ENCODE measurements around the gene LIAS.
"Not testable (repeated sequence)": the region's sequence is repeated elsewhere in the genome, so short reads cannot be mapped to it uniquely, and the experiment has no call there.

LIAS gene

DNA sequence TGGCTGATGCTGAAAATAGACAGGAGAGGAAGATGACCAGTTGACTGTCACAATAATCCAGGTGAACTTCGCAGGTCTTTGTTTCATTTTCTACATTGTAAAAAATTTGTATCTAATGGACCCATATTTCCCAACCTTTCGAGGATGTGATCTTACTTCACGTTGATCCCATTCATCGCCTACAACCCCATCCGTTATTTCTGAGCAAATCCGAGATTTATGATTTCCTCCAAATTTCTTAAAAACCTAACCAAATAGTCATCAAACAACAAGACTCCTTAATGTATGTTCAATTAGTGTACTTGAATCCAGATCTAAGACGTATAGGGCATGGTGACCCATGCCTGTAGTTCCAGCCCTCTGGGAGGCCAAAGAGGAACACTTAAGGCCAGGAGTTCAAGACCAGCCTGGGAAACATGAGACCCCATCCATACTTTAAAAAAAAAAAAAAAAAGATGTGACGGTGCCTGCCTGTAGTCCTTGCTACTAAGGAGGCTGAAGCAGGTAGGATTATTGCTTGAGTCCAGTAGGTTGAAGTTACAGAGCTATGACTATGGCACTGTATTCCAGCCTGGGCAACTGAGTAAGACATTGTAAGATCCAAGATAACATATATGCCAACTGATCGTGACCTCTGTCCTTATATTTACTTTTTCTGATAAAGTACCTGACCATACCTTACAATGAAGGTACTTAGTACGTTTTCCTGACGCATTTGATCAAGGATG lies 5.8 kb upstream of the LIAS start:
- DNase-seq (ENCODE audit: low read depth in 2 of 2) = no peak

GRCh38 chr4:39453738-39454137 lies 5.1 kb upstream of the LIAS start:
- no peak for DNase-seq (ENCODE audit: low read depth in 2 of 2)

DNA sequence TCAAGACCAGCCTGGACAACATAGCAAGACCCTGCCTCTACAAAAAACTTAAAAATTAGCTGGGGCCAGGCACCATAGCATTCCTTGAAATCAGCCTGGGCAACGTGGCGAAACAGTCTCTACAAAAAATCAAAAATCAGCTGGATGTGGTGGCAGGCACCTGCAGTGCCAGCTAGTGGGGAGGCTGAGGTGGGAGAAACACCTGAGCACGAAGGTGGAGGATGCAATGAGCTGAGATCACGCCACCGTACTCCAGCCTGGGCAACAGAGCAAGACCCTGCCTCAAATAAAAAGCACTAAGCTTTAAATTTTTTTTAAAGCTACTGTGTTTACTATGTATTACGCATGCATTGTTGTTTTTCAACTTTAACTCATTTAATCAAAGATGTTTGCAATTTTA lies 3.4 kb upstream of the LIAS start:
- DNase-seq (ENCODE audit: low read depth in 2 of 2) = no peak

- DNase-seq (ENCODE audit: low read depth in 2 of 2) = no peak
Observed at GRCh38 chr4:39456946-39457763, 1.7 kb upstream of the LIAS start.

DNA sequence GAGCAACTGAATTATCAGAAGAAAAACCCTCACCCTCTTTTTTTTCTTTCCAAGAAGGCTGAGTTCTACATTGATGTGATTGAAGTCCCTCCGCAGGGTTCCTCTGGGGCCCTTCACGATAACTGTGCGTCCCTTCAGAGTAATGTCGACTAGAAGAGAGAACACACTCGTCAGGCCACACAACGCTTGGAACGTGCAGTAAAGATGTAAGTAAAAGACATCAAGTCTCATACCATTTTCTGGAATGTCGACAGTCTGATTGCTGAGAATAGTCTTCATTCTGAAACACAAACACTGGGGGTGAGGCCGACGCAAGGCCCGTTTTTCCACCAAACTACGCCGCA lies 723 bp upstream of the LIAS start:
- not testable (repeated sequence) for DNase-seq (ENCODE audit: low read depth in 2 of 2)

- DNase-seq (ENCODE audit: low read depth in 2 of 2) = no peak
Observed at GRCh38 chr4:39464886-39465501, 6.1 kb downstream of the LIAS start.

DNA sequence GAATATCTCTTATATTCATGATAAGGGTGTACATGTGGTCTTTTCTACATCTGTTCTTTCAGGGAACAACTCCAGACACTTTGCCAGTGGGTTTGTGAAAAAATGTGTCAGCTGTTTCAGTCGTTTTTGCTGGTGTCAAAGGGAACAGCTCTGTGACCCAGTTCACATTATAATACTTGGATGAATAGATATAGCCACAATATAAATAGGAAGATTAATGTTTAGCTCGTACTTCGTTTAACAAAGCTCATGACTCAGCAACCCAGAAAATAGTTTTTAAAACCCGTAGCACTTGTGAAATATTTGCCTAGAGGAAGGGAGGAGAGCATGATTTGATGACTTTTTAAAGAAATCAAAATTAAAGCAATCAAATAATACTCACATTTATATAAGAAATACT lies 7.9 kb downstream of the LIAS start:
- no peak for DNase-seq (ENCODE audit: low read depth in 2 of 2)

- DNase-seq (ENCODE audit: low read depth in 2 of 2) = no peak
Observed at GRCh38 chr4:39467464-39467863, 8.6 kb downstream of the LIAS start.

DNA sequence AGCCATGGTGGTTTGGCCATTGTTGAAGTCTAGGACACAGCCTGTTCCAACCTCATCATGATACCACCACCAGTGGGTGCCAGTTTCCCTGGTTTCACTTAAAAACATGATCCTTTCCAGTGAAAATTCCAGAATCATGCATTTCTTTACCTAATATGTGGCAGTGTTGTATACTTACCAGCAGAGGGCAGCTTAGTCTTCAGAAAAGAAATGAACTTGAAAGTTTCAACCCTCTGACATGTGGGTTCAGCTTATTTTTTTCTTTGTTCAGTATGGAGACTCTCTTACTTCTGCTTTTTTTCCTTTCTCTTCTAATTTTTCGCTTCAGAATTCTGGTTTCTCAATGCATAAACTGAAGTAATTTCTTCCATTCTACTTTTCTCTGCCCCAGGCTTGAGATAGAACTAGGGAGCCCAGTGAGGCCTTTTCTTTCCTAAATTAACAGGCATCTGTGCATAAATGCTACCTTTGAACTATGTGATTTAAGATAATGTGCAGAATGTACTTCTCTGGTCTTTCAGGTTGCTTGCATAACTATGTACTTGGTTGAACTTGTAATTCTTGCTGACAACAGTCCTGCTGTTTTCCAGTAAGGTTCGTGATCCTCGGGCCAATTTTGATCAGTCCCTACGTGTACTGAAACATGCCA lies 10.7 kb downstream of the LIAS start:
- DNase-seq (ENCODE audit: low read depth in 2 of 2) = no peak

DNA sequence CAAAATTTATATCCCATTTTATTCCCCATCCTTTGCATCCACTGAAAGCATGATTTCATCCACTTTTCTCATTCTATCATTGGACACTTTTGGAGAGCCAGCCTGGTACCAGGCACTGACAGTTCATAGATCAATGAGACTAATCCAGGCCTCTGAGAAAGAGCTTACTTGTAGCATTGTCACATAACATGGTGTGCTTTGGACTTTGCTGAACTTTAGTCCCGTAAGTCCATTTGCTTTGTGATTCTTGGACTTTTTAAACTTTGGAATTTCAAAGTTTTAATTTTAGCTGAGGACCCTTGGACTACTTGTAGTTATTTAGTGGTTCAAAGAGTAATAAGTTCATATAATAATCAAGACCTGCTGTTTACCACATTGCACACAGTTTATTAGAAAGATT lies 11.5 kb downstream of the LIAS start:
- no peak for DNase-seq (ENCODE audit: low read depth in 2 of 2)

GRCh38 chr4:39472396-39472795 lies 13.5 kb downstream of the LIAS start:
- no peak for DNase-seq (ENCODE audit: low read depth in 2 of 2)

- no peak for DNase-seq (ENCODE audit: low read depth in 2 of 2)
Observed at GRCh38 chr4:39476187-39476895, 17.5 kb downstream of the LIAS start.

DNA sequence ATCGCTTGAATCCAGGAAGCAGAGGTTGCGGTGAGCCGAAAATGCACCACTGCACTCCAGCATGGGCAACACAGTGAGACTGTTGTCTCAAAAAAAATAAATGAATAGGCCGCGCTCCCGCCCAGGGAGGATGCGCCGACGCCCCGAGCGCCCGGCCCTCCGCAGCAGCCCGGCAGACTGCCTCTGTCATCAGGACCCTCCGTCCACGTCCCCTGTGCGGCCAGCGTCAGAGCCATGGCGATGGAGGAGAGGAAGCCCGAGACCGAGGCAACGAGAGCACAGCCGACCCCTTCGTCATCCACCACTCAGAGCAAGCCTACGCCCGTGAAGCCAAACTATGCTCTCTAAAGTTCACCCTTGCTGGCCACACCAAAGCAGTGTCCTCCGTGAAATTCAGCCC lies 21.4 kb downstream of the LIAS start:
- DNase-seq (ENCODE audit: low read depth in 2 of 2) = no peak

DNA sequence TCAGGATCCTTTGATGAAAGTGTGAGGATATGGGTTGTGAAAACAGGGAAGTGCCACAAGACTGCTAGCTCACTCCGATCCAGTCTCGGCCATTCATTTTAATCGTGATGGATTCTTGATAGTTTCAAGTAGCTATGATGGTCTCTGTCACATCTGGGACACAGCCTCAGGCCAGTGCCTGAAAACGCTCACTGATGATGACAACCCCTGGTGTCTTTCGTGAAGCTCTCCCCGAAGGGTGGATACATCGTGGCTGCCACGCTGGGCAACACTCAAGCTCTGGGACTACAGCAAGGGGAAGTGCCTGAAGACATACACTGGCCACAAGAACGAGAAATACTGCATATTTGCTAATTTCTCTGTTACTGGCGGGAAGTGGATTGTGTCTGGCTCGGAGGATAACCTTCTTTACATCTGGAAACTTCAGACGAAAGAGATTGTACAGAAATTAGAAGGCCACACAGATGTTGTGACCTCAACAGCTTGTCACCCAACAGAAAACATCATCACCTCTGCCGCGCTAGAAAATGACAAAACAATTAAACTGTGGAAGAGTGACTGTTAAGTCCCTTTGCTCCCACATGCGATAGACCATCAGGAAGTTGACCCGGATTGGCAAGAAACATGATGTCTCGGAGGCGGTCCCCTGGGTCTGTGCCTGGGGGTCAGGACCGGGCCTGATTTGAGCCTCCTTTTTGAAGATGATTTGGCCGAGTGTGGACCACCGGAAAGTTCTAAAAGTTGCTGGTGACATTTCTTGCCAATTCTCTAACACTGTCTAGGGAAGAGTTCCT lies 22.2 kb downstream of the LIAS start:
- no peak for DNase-seq (ENCODE audit: low read depth in 2 of 2)

DNA sequence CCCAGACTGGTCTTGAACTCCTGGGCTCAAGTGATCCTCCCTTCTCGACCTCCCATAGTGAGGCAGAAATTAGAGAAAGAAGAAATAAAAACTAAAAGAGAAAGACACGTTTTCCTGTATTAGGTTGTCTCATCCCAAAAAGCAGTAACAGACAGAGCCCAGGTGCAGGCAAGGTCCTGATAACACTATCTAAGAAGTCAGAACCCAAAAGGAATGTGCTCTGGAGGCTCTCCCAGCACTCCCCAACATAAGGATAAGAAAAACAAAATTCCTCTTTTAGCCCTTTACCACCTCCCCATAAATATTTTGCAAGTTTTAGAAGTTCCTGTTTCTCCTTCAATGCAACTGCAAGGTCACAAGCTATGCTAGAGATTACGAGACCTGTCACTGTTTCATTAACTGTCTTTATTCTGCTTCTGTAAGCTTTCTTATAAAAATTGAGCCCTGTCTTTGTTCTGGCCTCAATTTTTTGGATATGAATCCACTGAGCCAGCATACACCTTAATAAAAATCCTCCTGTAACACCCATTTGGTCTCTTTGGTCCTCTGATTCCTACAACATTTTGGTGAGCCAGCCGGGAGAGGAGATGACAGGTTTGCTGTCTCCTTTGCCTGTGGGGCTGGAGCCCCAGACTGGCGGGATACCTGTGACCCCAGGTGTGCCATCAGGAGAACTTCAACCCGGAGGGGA lies 25.9 kb downstream of the LIAS start:
- no peak for DNase-seq (ENCODE audit: low read depth in 2 of 2)

GRCh38 chr4:39486221-39486804 lies 27.5 kb downstream of the LIAS start:
- no peak for DNase-seq (ENCODE audit: low read depth in 2 of 2)

- DNase-seq (ENCODE audit: low read depth in 2 of 2) = no peak
Observed at GRCh38 chr4:39490322-39490721, 31.5 kb downstream of the LIAS start.

GRCh38 chr4:39494354-39494753 lies 35.5 kb downstream of the LIAS start:
- no peak for DNase-seq (ENCODE audit: low read depth in 2 of 2)

GRCh38 chr4:39495446-39496213 lies 36.8 kb downstream of the LIAS start:
- DNase-seq (ENCODE audit: low read depth in 2 of 2) = no peak

Measured in stimulated activated CD8-positive, alpha-beta memory T cell treated with anti-CD3 and anti-CD28 coated beads, Interleukin-7, amount 100 ng/mL, for 4 hours (primary cell).